Thyroid gland (tissue), 4 donors: Measurements from ENCODE around the gene NAA35. TPM values are rescaled to one million over a fixed set of nuclear protein-coding genes. Genes with fewer than 3 reads are reported as not detected.

Experiments
- DNase-seq, 2 donors: peaks; one replicate each; pipeline ENCODE4 v3.0.0-alpha.2; 2019
- H3K27ac ChIP-seq, 3 donors: fragments of 200-600 bp; sonication (generic); 1 replicate in 2 of 3; 2 replicates in 1 of 3; pipeline ENCODE4 v1.5.1; 2016 to 2019; ENCODE audit warnings: mild to moderate bottlenecking in 1 of 3, moderate library complexity in 1 of 3
- H3K27me3 ChIP-seq: fragments of 200-600 bp; sonication (generic); one replicate; pipeline ENCODE4 v1.5.1; 2019
- H3K36me3 ChIP-seq, 2 donors: fragments of 200-600 bp; sonication (generic); one replicate each; pipeline ENCODE4 v1.5.1; 2016 to 2019
- H3K4me1 ChIP-seq, 2 donors: fragments of 200-600 bp; sonication (generic); one replicate each; pipeline ENCODE4 v1.5.1; 2017 to 2019
- H3K4me3 ChIP-seq, 3 donors: fragments of 200-600 bp; sonication (generic); replicated peaks in 1 of 3; 1 replicate in 2 of 3; 2 replicates in 1 of 3; pipeline ENCODE4 v1.5.1; 2016; ENCODE audit warnings: mild to moderate bottlenecking in 1 of 3
- H3K9me3 ChIP-seq: fragments of 200-600 bp; sonication (generic); one replicate; pipeline ENCODE4 v1.5.1; 2017
- CTCF ChIP-seq, 6 experiments: fragments of 200-600 bp in 3 of 6; fragments of 450-650 bp in 3 of 6; sonication (generic) in 3 of 6; IDR thresholded peaks; one replicate each; pipeline ENCODE4 v1.5.1; 2016 to 2019; ENCODE audit warnings: antibody characterized with exemption in 6 of 6, mild to moderate bottlenecking in 2 of 6, inconsistent platforms in 1 of 6, moderate library complexity in 1 of 6
- POLR2A ChIP-seq, 2 donors: fragments of 450-650 bp; IDR thresholded peaks; one replicate each; pipeline ENCODE4 v1.6.1; 2017; ENCODE audit warnings: antibody characterized with exemption in 2 of 2, mild to moderate bottlenecking in 2 of 2, moderate library complexity in 1 of 2
- WGBS, 2 donors: methylation state at CpG; one replicate each; pipeline ENCODE4 v1.1.5; 2017; 5-methylcytosine and 5-hydroxymethylcytosine counted together
- intact Hi-C: fragments of 100-400 bp; cut with DNase I; formaldehyde crosslinking; loops from one replicate; pipeline ENCODE4 v1.15.1; 2023
- total RNA-seq, 4 donors: library from RNA; depleted of rRNA; stranded (reverse); fragments of >200 nt; gene quantifications; one replicate each; pipeline ENCODE4 v1.2.3, GENCODE V29; 2016

NAA35 gene
- total RNA-seq, 4 donors from 2014 or later, result 23.2 to 31.1 (median 26.2) TPM

GRCh38 chr9:85940275-85940831, 593 bp upstream of the NAA35 start:
- TF ChIP-seq CTCF (IDR thresholded peaks at IDR 0.05) (no peak), POLR2A (IDR thresholded peaks at IDR 0.05) (peak in 1 of 2 donors; percentile 14)
- no peaks in the 10 kb centered on the region for H3K9me3 ChIP-seq
- no peaks in the 10 kb centered on the region for H3K27me3 ChIP-seq
- peak overlapping the region; percentile 71 to 96 (median 91) for H3K27ac ChIP-seq
- 24% methylated on average over 13 of the region's 13 CpGs for WGBS, 2 donors
- H3K36me3 ChIP-seq, result peaks cover 0 to 8% of the 10 kb centered on the region in 2 donors
- H3K4me3 ChIP-seq, result peak overlapping the region in 2 of 3 donors; percentile 73 to 78
- no peak for DNase-seq
- intact Hi-C loops, result loop anchor here (10.0 kb wide), 2 partner anchors 196 to 344 kb away; partner anchors contain the start of genes AGTPBP1 and ISCA1
- H3K4me1 ChIP-seq, result peaks cover 15 to 17% of the 10 kb centered on the region in 2 donors

- H3K27me3 ChIP-seq, result no peaks in the 10 kb centered on the region
- WGBS, 2 donors, result 0% methylated on average over 4 to 10 of the region's 15 CpGs
- intact Hi-C loops, result loop anchor here (10.0 kb wide), 2 partner anchors 197 to 343 kb away; partner anchors contain the start of genes AGTPBP1 and ISCA1
These were observed 635 bp downstream of the NAA35 start for GRCh38 chr9:85941622-85941940.

GRCh38 chr9:85941966-85942912, 1.3 kb downstream of the NAA35 start:
- Histone ChIP-seq H3K9me3 (no peaks in the 10 kb centered on the region), H3K27ac (peak overlapping the region in 2 of 3 donors; percentile 89 to 91), H3K4me3 (peak overlapping the region; percentile 29 to 88 (median 78)), H3K27me3 (no peaks in the 10 kb centered on the region), H3K36me3 (peaks cover 0 to 8% of the 10 kb centered on the region in 2 donors), H3K4me1 (peaks cover 15 to 17% of the 10 kb centered on the region in 2 donors)
- intact Hi-C loops, result loop anchor here (10.0 kb wide), 2 partner anchors 197 to 343 kb away; partner anchors contain the start of genes AGTPBP1 and ISCA1
- DNase-seq, result no peak
- no peak for TF ChIP-seq POLR2A (IDR thresholded peaks at IDR 0.05)
- no peak for TF ChIP-seq CTCF (IDR thresholded peaks at IDR 0.05)
- WGBS, 2 donors, result 46 to 50% methylated on average over 8 of the region's 8 CpGs

More at GRCh38 chr9:85941622-85941940, 635 bp downstream of the NAA35 start:
- Histone ChIP-seq H3K4me1 (peaks cover 15 to 17% of the 10 kb centered on the region in 2 donors), H3K27ac (peak overlapping the region; percentile 89 to 96 (median 91)), H3K36me3 (peaks cover 0 to 8% of the 10 kb centered on the region in 2 donors), H3K4me3 (peak overlapping the region; percentile 29 to 88 (median 78)), H3K9me3 (no peaks in the 10 kb centered on the region)
- DNase-seq, result no peak
- TF ChIP-seq POLR2A (IDR thresholded peaks at IDR 0.05) (no peak), CTCF (IDR thresholded peaks at IDR 0.05) (no peak)

GRCh38 chr9:85942913-85943709, 2.2 kb downstream of the NAA35 start:
- no peak for TF ChIP-seq POLR2A (IDR thresholded peaks at IDR 0.05)
- Histone ChIP-seq H3K4me3 (no peak overlapping the region), H3K36me3 (peaks cover 0 to 8% of the 10 kb centered on the region in 2 donors), H3K27me3 (no peaks in the 10 kb centered on the region), H3K27ac (no peak overlapping the region), H3K4me1 (peaks cover 15 to 17% of the 10 kb centered on the region in 2 donors), H3K9me3 (no peaks in the 10 kb centered on the region)
- WGBS, 2 donors, result 62 to 66% methylated on average over 3 of the region's 3 CpGs
- intact Hi-C loops, result loop anchor here (10.0 kb wide), 2 partner anchors 198 to 342 kb away; partner anchors contain the start of genes AGTPBP1 and ISCA1
- no peak for DNase-seq
